GM12872 (cell line): Measurements from ENCODE around the gene STUM.

Experiments used
- TF ChIP-seq, protein P1 (sequence below): IDR thresholded peaks from 3 replicates; pipeline ENCODE4 v1.5.1; 2011; ENCODE audit warnings: low read depth, mild to moderate bottlenecking, low read length, moderate library complexity; ENCODE audit not compliant: insufficient read depth

STUM gene

GRCh38 chr1:226574044-226574443 is 25.5 kb downstream of the STUM start:
- TF ChIP-seq, protein P1, sequence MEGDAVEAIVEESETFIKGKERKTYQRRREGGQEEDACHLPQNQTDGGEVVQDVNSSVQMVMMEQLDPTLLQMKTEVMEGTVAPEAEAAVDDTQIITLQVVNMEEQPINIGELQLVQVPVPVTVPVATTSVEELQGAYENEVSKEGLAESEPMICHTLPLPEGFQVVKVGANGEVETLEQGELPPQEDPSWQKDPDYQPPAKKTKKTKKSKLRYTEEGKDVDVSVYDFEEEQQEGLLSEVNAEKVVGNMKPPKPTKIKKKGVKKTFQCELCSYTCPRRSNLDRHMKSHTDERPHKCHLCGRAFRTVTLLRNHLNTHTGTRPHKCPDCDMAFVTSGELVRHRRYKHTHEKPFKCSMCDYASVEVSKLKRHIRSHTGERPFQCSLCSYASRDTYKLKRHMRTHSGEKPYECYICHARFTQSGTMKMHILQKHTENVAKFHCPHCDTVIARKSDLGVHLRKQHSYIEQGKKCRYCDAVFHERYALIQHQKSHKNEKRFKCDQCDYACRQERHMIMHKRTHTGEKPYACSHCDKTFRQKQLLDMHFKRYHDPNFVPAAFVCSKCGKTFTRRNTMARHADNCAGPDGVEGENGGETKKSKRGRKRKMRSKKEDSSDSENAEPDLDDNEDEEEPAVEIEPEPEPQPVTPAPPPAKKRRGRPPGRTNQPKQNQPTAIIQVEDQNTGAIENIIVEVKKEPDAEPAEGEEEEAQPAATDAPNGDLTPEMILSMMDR: no peak

- TF ChIP-seq, protein P1: no peak
These were observed 26.2 kb downstream of the STUM start for GRCh38 chr1:226574591-226575435.

- TF ChIP-seq, protein P1: no peak
These were observed 26.8 kb downstream of the STUM start for GRCh38 chr1:226575436-226575720.

- TF ChIP-seq, protein P1: no peak
These were observed 27.3 kb downstream of the STUM start for GRCh38 chr1:226575739-226576378.

GRCh38 chr1:226576601-226577000 is 28.0 kb downstream of the STUM start:
- TF ChIP-seq, protein P1: no peak

DNA sequence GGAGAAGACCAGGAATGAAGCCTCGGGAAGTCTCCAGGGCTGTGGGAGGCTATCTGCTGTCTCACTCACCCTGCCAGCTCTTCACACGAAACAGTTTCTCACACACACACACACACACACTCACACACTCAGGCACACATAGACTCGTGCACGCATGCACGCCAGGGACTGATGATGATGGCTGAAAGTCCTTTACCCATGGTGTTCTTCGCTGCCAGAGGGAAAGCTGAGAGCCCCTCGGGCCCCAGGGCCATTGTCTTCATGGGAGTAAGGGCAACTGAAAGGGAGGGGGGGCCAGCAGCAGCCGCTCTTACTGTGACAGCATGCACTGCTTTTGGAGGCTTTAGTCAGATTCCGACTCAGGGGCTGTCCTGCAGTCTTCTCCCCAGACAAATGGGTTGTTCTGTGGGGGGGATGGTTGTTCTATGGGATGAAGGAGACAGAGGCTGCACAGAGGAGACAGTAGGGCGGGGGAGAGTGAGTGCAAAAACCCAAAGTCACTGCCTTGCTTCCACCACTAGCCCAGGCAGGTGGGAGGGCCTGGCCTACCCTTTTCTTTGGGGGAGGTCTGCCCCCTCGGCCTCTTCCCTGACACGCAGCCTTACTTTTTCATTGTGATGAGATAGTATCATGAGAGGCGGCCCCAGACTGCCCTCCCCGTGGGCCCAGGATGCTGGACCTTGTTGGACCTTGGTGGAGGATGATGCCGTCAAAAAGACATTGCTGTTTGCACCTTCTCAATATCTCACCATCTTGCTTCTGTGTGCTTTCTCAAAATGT is 29.0 kb downstream of the STUM start:
- TF ChIP-seq, protein P1: no peak

GRCh38 chr1:226578946-226579578 is 30.5 kb downstream of the STUM start:
- TF ChIP-seq, protein P1: no peak
